ENCODE data around the gene DDX10. TPM values are rescaled to one million over a fixed set of nuclear protein-coding genes. Genes with fewer than 3 reads are reported as not detected.

Gene DDX10
- total RNA-seq, 1 experiment from 2014 or later: 48.3 TPM

GRCh38 chr11:108926171-108926840, 261.4 kb downstream of the DDX10 start:
- WGBS (ENCODE audit: extremely low coverage, insufficient read length, low lambda C conversion rate): no CpG with 5 or more reads among the region's 5 CpGs
- Histone ChIP-seq H4K91ac (ENCODE audit: insufficient read length, low read depth, low read length) (no peak overlapping the region), H3K27ac (ENCODE audit: insufficient read length, low read depth, low read length) (no peak overlapping the region), H4K8ac (replicated peaks; ENCODE audit: insufficient read length, low read depth, low read length) (no peak overlapping the region), H3K23ac (ENCODE audit: insufficient read length, low read depth, low read length) (no peak overlapping the region), H3K4me1 (ENCODE audit: insufficient read depth, low read length) (no peaks in the 10 kb centered on the region), H2BK15ac (ENCODE audit: low read depth, low read length) (no peak overlapping the region), H3K56ac (ENCODE audit: insufficient read length, low read depth, low read length) (no peak overlapping the region), H4K20me1 (ENCODE audit: control insufficient read depth, insufficient read depth, insufficient read length) (no peaks in the 10 kb centered on the region), H3K79me1 (ENCODE audit: insufficient read depth, low read depth, low read length, poor library complexity, severe bottlenecking) (no peaks in the 10 kb centered on the region), H3K9me3 (ENCODE audit: control insufficient read depth, low read depth, low read length) (no peaks in the 10 kb centered on the region), H2AFZ (ENCODE audit: low read length) (no peak overlapping the region), H3T11ph (ENCODE audit: low read length) (no peak overlapping the region), H3K9ac (ENCODE audit: extremely low read depth, insufficient read length, low read length) (no peak overlapping the region), H2BK20ac (ENCODE audit: low read depth, low read length, poor library complexity, severe bottlenecking) (no peak overlapping the region), H4K5ac (ENCODE audit: insufficient read length, low read depth, low read length) (no peak overlapping the region), H2BK12ac (ENCODE audit: insufficient read length, low read depth, low read length) (no peak overlapping the region), H3K14ac (ENCODE audit: insufficient read depth, low read length) (no peak overlapping the region), H2AK5ac (ENCODE audit: insufficient read length, low read length) (no peak overlapping the region), H3K79me2 (ENCODE audit: insufficient read depth, low read length) (no peaks in the 10 kb centered on the region), H3K18ac (ENCODE audit: insufficient read length, low read depth, low read length) (no peak overlapping the region), H2BK120ac (ENCODE audit: low read depth, low read length, poor library complexity, severe bottlenecking) (no peak overlapping the region), H3K23me2 (ENCODE audit: insufficient read length, low read depth, low read length, poor library complexity, severe bottlenecking) (no peaks in the 10 kb centered on the region), H3K4me2 (ENCODE audit: insufficient read depth, insufficient read length, low read length) (no peak overlapping the region), H2BK5ac (ENCODE audit: insufficient read length, low read length) (no peak overlapping the region), H3K27me3 (ENCODE audit: insufficient read depth, low read length) (no peaks in the 10 kb centered on the region), H3K4ac (ENCODE audit: low read depth, low read length) (no peak overlapping the region)
- no peak overlapping the region; a peak in 1 of 7 replicates for H3K27ac Mint-ChIP-seq
- no peak overlapping the region for H3K4me3 Mint-ChIP-seq
- TF ChIP-seq CTCF (conservative IDR thresholded peaks at IDR 0.05): no peak
- no peaks in the 10 kb centered on the region for H3K9me3 Mint-ChIP-seq
- DNase-seq: no peak
- peaks cover 10 to 17% of the 10 kb centered on the region in 2 experiments for H3K4me1 Mint-ChIP-seq
- no peaks in the 10 kb centered on the region for H3K36me3 Mint-ChIP-seq (ENCODE audit: insufficient read depth in 1 of 3, low read depth in 3 of 3)
- no peaks in the 10 kb centered on the region for H3K27me3 Mint-ChIP-seq (ENCODE audit: low read depth)
